Measurements from ENCODE around the gene TAF6L.
A peak's percentile ranks its signal among the peaks of the same experiment; 100 is the strongest.
"Not testable (repeated sequence)": the region's sequence is repeated elsewhere in the genome, so short reads cannot be mapped to it uniquely, and the experiment has no call there.

Gene TAF6L

GRCh38 chr11:62805076-62805892, 34.1 kb downstream of the TAF6L start, which contains the start of gene NXF1:
Gene NXF1 (minus strand): TSS chr11:62805440. CDS start chr11:62805356, 84 bp downstream.
- DNase-seq (ENCODE audit: low read depth): peak; percentile 75

DNA sequence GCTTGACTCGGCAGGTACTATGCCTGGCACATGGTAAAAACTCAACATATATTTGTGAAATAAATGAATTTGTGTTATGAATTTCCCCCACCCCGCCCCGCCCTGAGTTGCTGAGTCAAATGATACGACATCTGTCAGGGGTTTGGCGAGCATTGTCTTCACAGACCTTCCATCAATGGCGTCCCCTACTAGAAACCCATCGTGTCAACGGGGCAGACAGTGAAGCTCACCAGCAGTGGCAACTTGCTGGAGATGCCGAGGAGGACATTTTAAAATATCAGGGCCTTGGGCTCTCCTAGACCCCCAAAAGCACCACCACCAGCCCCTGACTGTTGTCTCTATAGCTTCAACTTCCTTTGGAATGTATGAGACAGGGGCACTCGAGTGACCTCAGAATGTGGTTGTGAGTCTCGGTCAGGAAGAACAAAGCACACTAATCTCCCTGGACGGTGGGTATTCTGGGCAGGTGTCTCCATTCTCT, 34.8 kb downstream of the TAF6L start:
- DNase-seq (ENCODE audit: low read depth): no peak

DNA sequence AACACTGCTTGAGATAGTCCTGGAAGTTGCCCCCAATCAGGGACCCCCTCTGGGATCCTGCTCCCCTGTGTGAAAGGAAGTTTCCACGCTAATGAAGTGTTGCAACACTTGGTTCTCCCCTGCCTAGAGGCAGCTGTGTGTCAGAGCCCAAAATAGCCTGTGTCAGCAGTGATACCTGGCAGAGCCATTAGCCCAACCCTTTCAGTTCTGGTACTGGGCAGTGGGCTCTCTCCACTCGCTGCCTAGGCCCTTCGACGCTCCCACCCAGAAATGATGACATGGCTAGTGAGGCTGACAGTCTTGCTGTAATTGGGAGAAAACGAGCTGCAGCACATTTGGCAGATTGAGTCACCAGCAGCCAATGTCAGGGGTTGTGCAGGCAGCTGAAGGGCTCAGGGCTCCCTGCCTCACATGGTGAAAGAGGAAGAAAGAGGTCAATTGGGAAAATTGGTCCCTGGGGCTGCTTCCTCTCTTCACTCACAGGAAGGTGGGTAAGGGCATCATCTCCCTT, 35.5 kb downstream of the TAF6L start:
- DNase-seq (ENCODE audit: low read depth): no peak

GRCh38 chr11:62810748-62811147, 39.6 kb downstream of the TAF6L start:
- no peak for DNase-seq (ENCODE audit: low read depth)

- no peak for DNase-seq (ENCODE audit: low read depth)
These were observed 40.5 kb downstream of the TAF6L start for GRCh38 chr11:62811659-62812058.

DNA sequence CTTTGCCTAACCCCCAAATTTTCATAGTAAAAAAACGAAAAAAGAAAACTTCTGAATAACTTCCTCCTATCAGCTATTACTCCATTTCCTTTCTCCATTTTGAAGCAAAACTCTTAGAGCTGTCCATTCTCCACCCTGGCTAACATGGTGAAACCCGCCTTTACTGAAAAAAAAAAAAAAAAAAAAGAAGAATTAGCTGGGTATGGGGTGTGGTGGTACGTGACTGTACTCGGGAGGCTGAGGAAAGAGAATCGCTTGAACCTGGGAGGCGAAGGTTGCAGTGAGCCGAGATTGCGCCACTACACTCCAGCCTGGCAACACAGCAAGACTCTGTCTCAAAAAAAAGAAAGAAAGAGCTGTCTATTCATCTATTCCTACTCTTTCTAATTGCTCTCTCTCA, 45.4 kb downstream of the TAF6L start:
- no peak for DNase-seq (ENCODE audit: low read depth)

DNA sequence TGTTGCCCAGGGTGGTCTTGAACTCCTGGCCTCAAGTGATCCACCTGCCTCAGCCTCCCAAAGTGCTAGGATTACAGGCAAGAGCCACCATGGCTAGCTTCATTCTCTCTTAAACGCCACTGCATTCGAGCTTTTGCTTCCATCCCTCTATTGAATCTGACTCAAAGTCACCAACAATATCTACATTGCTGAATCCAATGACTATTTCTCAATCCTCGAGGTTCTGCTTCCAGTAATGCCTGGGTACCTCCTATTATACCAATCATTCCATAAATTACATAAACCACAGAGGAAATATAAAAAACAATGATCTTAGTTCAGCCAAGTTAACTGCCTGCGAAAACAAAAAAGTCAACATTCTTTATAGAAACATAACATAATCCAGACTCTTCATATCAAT, 45.9 kb downstream of the TAF6L start:
- no peak for DNase-seq (ENCODE audit: low read depth)

- no peak for DNase-seq (ENCODE audit: low read depth)
These were observed 52.5 kb downstream of the TAF6L start for GRCh38 chr11:62823677-62824076.

- DNase-seq (ENCODE audit: low read depth): not testable (repeated sequence)
These were observed 56.9 kb downstream of the TAF6L start for GRCh38 chr11:62828130-62828529.

GRCh38 chr11:62830904-62831519, 59.8 kb downstream of the TAF6L start:
- no peak for DNase-seq (ENCODE audit: low read depth)

GRCh38 chr11:62831520-62832335, 60.5 kb downstream of the TAF6L start, which contains the start of gene STX5:
Gene STX5 (minus strand): TSS chr11:62832051. CDS start chr11:62831243, 808 bp downstream.
- DNase-seq (ENCODE audit: low read depth): peak; percentile 95

DNA sequence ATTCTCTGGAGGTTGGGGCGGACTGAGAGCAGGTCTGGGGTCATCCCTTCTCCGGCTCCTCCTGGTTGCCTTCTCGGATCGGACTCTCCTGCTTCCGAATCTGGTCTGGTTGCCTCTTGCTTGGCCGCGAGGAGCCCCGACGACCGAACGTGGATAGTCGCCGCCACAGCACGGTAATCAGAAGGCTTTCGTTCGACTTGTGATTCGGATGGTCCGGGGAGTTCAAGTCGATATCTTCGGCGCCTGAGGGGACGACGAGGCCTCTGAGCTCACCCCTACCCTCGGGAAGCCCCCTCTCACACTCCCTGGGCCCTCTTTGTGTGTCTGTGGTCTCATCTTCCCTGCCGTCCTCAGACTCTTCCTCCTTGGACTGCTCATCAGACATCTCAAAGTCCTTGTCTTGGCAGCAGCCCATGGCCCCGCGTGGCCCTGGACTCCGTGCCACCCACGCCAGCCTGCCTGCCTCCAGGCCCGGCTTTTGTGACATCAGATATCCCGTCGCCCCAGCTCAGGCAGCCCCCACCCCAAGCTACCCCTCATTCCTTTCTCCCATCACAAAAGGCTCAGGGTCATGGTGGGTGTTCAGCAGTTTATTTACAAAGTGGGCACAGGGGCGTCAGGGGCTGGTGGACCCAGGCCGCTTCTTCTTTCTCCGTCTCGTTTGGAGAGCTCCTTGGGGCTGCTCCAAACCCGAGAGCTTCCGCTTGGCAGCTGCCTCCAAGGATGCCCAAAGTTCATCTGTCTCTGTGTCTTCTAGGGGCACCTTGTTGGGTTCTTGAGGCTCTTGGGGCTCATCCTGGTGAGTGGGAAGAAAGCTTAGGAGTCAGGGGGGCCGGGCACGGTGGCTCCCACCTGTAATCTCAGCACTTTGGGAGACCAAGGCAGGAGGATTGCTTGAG, 61.4 kb downstream of the TAF6L start, which contains the start of gene TEX54:
TSS of gene TEX54 (minus strand) at position 506 of the 899 bp plus-strand sequence.
- DNase-seq (ENCODE audit: low read depth): no peak

DNA sequence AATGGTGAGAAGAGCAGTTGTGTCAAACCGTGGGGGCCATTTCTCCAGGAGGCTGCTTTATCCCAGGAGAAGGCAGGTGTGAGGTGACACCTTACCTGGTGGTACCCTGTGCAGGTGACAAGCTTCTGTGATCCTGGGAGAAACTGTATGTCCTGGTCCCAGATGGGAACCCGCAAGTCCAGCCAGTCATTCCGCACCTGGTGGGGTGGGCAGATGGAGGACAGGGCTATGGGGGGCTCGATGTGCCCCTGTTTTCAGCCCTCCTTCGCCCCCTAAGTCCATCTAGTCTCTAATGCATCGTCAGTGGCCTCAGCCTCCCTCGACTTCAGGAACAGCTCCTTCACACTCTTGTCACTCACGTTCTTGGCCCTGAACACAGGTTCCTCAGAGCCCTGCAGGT, 64.1 kb downstream of the TAF6L start:
- DNase-seq (ENCODE audit: low read depth): no peak
